IMR-90 (cell line): Measurements from ENCODE around the gene KRT37. TPM values are rescaled to one million over a fixed set of nuclear protein-coding genes. Genes with fewer than 3 reads are reported as not detected.
A peak's percentile ranks its signal among the peaks of the same experiment; 100 is the strongest.

Source experiments
- ATAC-seq: fragments of 200-7000 bp; cut with Tn5 transposase; 2 replicates; pipeline ENCODE4 v1.9.1; 2020; ENCODE audit warnings: low read depth, mild to moderate bottlenecking, moderate library complexity
- BruUV-seq: library from RNA; stranded (reverse); fragments of 400-500 nt; replicated peaks from 2 replicates; lab custom pipeline; 2021; lab: Mats Ljungman, UMichigan
- CTCF ChIA-PET: fragments of 300-600 bp; formaldehyde crosslinking; extraction: SDS; loops from one replicate; lab custom pipeline; 2021; ENCODE audit warnings: antibody characterized with exemption; lab: Yijun Ruan, JAX
- POLR2A ChIA-PET: fragments of 300-600 bp; sonication (Branson Sonifier 250); formaldehyde crosslinking; loops from one replicate; lab custom pipeline; 2022; ENCODE audit warnings: antibody characterized with exemption; ENCODE audit not compliant: unreplicated experiment; lab: Charles Lee
- DNase-seq: peaks from one replicate; pipeline ENCODE4 v3.0.0; 2013
- H2AFZ ChIP-seq: replicated peaks from 2 replicates; pipeline ENCODE3; 2013; ENCODE audit warnings: low read length, mild to moderate bottlenecking; ENCODE audit not compliant: poor library complexity
- H2AK5ac ChIP-seq: 2 replicates; pipeline ENCODE4 v1.6.1; 2013; ENCODE audit warnings: low read depth, low read length, inconsistent platforms
- H2AK9ac ChIP-seq: replicated peaks from 2 replicates; pipeline ENCODE3; 2013; ENCODE audit warnings: mild to moderate bottlenecking, low read depth, low read length, moderate library complexity; ENCODE audit not compliant: poor library complexity
- H2BK120ac ChIP-seq: 2 replicates; pipeline ENCODE4 v1.6.1; 2013; ENCODE audit warnings: low read depth, low read length, inconsistent platforms
- H2BK15ac ChIP-seq: 3 replicates; pipeline ENCODE4 v1.6.1; 2013; ENCODE audit warnings: low read depth, low read length, inconsistent platforms
- H2BK20ac ChIP-seq: 2 replicates; pipeline ENCODE4 v1.6.1; 2013; ENCODE audit warnings: low read depth, mild to moderate bottlenecking, inconsistent platforms, low read length, moderate library complexity
- H2BK5ac ChIP-seq: 2 replicates; pipeline ENCODE4 v1.6.1; 2013; ENCODE audit warnings: mild to moderate bottlenecking, low read depth, low read length, inconsistent platforms; ENCODE audit not compliant: poor library complexity, severe bottlenecking
- H3K14ac ChIP-seq: replicated peaks from 2 replicates; pipeline ENCODE4 v1.6.1; 2013; ENCODE audit warnings: low read depth, low read length, inconsistent platforms
- H3K18ac ChIP-seq: 2 replicates; pipeline ENCODE4 v1.6.1; 2013; ENCODE audit warnings: low read depth, low read length, control low read depth
- H3K23ac ChIP-seq: 2 replicates; pipeline ENCODE4 v1.6.1; 2013; ENCODE audit warnings: low read depth, low read length, inconsistent platforms
- H3K27ac ChIP-seq: 2 replicates; pipeline ENCODE4 v1.5.1; 2013; ENCODE audit warnings: mild to moderate bottlenecking, control low read depth, low read length; ENCODE audit not compliant: insufficient read depth
- H3K27me3 ChIP-seq: 2 replicates; pipeline ENCODE4 v1.6.1; 2013; ENCODE audit warnings: low read length; ENCODE audit not compliant: control insufficient read depth, insufficient read depth
- H3K36me3 ChIP-seq: 2 replicates; pipeline ENCODE4 v1.6.1; 2013; ENCODE audit warnings: low read length, mixed read lengths; ENCODE audit not compliant: control insufficient read depth, insufficient read depth
- H3K4ac ChIP-seq: 2 replicates; pipeline ENCODE4 v1.6.1; 2013; ENCODE audit warnings: low read depth, low read length, inconsistent platforms
- H3K4me1 ChIP-seq: 2 replicates; pipeline ENCODE4 v1.6.1; 2013; ENCODE audit warnings: low read length, mixed read lengths; ENCODE audit not compliant: control insufficient read depth, insufficient read depth
- H3K4me2 ChIP-seq: 2 replicates; pipeline ENCODE4 v1.6.1; 2013; ENCODE audit warnings: low read depth, mild to moderate bottlenecking, control low read depth, low read length, moderate library complexity
- H3K4me3 ChIP-seq: 2 replicates; pipeline ENCODE4 v1.5.1; 2013; ENCODE audit warnings: low read depth, mild to moderate bottlenecking, control low read depth, low read length, moderate library complexity; ENCODE audit not compliant: insufficient read depth
- H3K56ac ChIP-seq: 2 replicates; pipeline ENCODE4 v1.6.1; 2013; ENCODE audit warnings: low read length, inconsistent platforms; ENCODE audit not compliant: insufficient read depth; ENCODE audit errors: extremely low read depth
- H3K79me1 ChIP-seq, 2 experiments: 2 replicates each; pipeline ENCODE4 v1.6.1; 2013; ENCODE audit warnings: low read length in 2 of 2, inconsistent platforms in 1 of 2, low read depth in 1 of 2
- H3K9ac ChIP-seq: 2 replicates; pipeline ENCODE4 v1.6.1; 2013; ENCODE audit warnings: low read depth, low read length, control low read depth
- H3K9me1 ChIP-seq: 2 replicates; pipeline ENCODE4 v1.6.1; 2013; ENCODE audit warnings: low read length, inconsistent platforms; ENCODE audit not compliant: insufficient read depth
- H3K9me3 ChIP-seq: 2 replicates; pipeline ENCODE4 v1.6.1; 2013; ENCODE audit warnings: low read length; ENCODE audit not compliant: control insufficient read depth, insufficient read depth
- H4K20me1 ChIP-seq: 2 replicates; pipeline ENCODE4 v1.6.1; 2013; ENCODE audit warnings: low read length, inconsistent platforms; ENCODE audit not compliant: insufficient read depth
- H4K5ac ChIP-seq: 2 replicates; pipeline ENCODE4 v1.6.1; 2013; ENCODE audit warnings: mild to moderate bottlenecking, low read depth, low read length, control low read depth
- H4K8ac ChIP-seq, 2 experiments: 2 replicates each; pipeline ENCODE4 v1.6.1; 2013; ENCODE audit warnings: low read depth in 2 of 2, low read length in 2 of 2, control low read depth in 1 of 2, inconsistent platforms in 1 of 2
- H4K91ac ChIP-seq: 2 replicates; pipeline ENCODE4 v1.6.1; 2013; ENCODE audit warnings: low read depth, low read length, inconsistent platforms; ENCODE audit not compliant: insufficient read depth
- BHLHE40 ChIP-seq: fragments of 150-350 bp; IDR thresholded peaks from 2 replicates; pipeline ENCODE4 v1.6.1; 2016; ENCODE audit warnings: mild to moderate bottlenecking, low read depth, low read length
- CEBPB ChIP-seq: IDR thresholded peaks from 2 replicates; pipeline ENCODE4 v1.6.1; 2012; ENCODE audit warnings: low read depth, low read length, improper control_type of control experiment
- FOS ChIP-seq: fragments of 150-350 bp; IDR thresholded peaks from 2 replicates; pipeline ENCODE4 v1.6.1; 2016; ENCODE audit warnings: low read depth, low read length
- SMC3 ChIP-seq: fragments of 150-350 bp; IDR thresholded peaks from 2 replicates; pipeline ENCODE4 v1.6.1; 2016; ENCODE audit warnings: low read depth, mild to moderate bottlenecking, antibody characterized with exemption, low read length, moderate library complexity
- WGBS, 2 experiments: methylation state at CpG; one replicate each; pipeline versions ENCODE4 v1.1.5 to v1.1.7; 2013; ENCODE audit warnings: missing lambda C conversion rate in 2 of 2; ENCODE audit not compliant: insufficient read length in 1 of 2; ENCODE audit errors: extremely low coverage in 2 of 2; 5-methylcytosine and 5-hydroxymethylcytosine counted together
- dilution Hi-C: fragments of 300-500 bp; cut with HindIII; formaldehyde crosslinking; loops from one replicate; pipeline ENCODE4 v1.14.3; 2018; ENCODE audit warnings: low sequenced_read_pairs; ENCODE audit not compliant: unreplicated experiment
- in situ Hi-C: fragments of 300-500 bp; cut with MboI; formaldehyde crosslinking; loops from 3 replicates; pipeline ENCODE4 v1.14.3; 2019; ENCODE audit warnings: low sequenced_read_pairs, inconsistent platforms, mixed read lengths
- intact Hi-C: fragments of 100-400 bp; cut with micrococcal nuclease; formaldehyde crosslinking; loops from 2 replicates; pipeline ENCODE4 v1.10.0; 2022
- polyA plus RNA-seq, 3 experiments: library from polyadenylated mRNA; depleted of rRNA; stranded (reverse); fragments of >200 nt; gene quantifications; 2 replicates each; pipeline ENCODE4 v1.2.3, GENCODE V29; 2012; ENCODE audit warnings: low replicate concordance in 1 of 3
- total RNA-seq: library from RNA; depleted of rRNA; stranded (reverse); fragments of >200 nt; gene quantifications from 2 replicates; pipeline ENCODE4 v1.2.3, GENCODE V29; 2012
- TF ChIP-seq, protein P1 (sequence below): fragments of 150-350 bp; IDR thresholded peaks from 2 replicates; pipeline ENCODE4 v1.6.1; 2016; ENCODE audit warnings: low read depth, mild to moderate bottlenecking, low read length, moderate library complexity, borderline replicate concordance

KRT37 gene
- total and polyA plus RNA-seq, 2 of the 4 experiments (the other 2 are of a cell fraction) = not detected

DNA sequence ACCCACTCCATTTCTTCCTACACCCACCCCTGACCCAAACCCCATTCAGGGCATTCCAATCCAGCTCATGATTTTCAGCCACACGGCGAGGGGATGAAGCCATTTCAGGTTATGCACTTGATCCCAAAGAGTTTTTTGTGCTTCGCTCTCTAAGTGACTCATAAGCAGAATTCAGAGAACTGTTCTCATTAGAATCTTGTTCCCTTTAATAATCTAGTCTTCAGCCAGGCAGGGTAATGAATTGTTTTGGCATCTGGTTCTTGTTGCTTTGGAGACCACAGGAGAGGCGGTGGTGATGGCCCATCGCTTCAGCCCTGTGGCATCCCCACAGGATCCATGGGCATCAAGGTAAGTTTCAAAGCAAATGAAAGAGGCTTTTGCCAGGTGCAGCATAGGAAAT, 22.2 kb downstream of the KRT37 start:
- H3K18ac ChIP-seq = no peak overlapping the region
- H3K9me3 ChIP-seq = no peaks in the 10 kb centered on the region
- peak overlapping the region; percentile 35 for H2BK15ac ChIP-seq
- no peak overlapping the region for H3K27ac ChIP-seq
- H3K4me3 ChIP-seq = no peak overlapping the region
- DNase-seq (peak; percentile 20), ATAC-seq (no peak)
- dilution Hi-C loops (no loop called here), in situ Hi-C loops (no loop called here), intact Hi-C loops (no loop called here)
- H3K9ac ChIP-seq = no peak overlapping the region
- no peak overlapping the region for H3K23ac ChIP-seq
- peak overlapping the region; percentile 93 for H3K4ac ChIP-seq
- H3K4me1 ChIP-seq = peaks cover 24% of the 10 kb centered on the region
- no peaks in the 10 kb centered on the region for H3K27me3 ChIP-seq
- H3K36me3 ChIP-seq = no peaks in the 10 kb centered on the region
- H2BK20ac ChIP-seq = peak overlapping the region; percentile 94
- H3K9me1 ChIP-seq = peaks cover 26% of the 10 kb centered on the region
- no peak overlapping the region for H2AK9ac ChIP-seq
- ChIA-PET POLR2A (no interaction called here), CTCF (no interaction called here)
- H2BK120ac ChIP-seq = peak overlapping the region; percentile 90
- H4K20me1 ChIP-seq = no peaks in the 10 kb centered on the region
- WGBS, 2 experiments = 77% methylated on average over 3 of the region's 5 CpGs; no CpG with 5 or more reads in 1 of the 2 experiments
- H3K79me1 ChIP-seq = no peaks in the 10 kb centered on the region; a peak in 1 of 4 replicates
- H3K56ac ChIP-seq = no peak overlapping the region
- peak overlapping the region; percentile 80; the same call in 1 of the 2 replicates for H4K5ac ChIP-seq
- H3K4me2 ChIP-seq = no peak overlapping the region
- H4K91ac ChIP-seq = peak overlapping the region; percentile 88; the same call in 1 of the 2 replicates
- H2AK5ac ChIP-seq = peak overlapping the region; percentile 90
- peak overlapping the region; percentile 93 for H2BK5ac ChIP-seq
- H4K8ac ChIP-seq = peak overlapping the region; percentile 22 to 84; a peak in 3 of 4 replicates
- TF ChIP-seq, protein P1, sequence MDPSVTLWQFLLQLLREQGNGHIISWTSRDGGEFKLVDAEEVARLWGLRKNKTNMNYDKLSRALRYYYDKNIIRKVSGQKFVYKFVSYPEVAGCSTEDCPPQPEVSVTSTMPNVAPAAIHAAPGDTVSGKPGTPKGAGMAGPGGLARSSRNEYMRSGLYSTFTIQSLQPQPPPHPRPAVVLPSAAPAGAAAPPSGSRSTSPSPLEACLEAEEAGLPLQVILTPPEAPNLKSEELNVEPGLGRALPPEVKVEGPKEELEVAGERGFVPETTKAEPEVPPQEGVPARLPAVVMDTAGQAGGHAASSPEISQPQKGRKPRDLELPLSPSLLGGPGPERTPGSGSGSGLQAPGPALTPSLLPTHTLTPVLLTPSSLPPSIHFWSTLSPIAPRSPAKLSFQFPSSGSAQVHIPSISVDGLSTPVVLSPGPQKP = no peak
- TF ChIP-seq FOS (no peak), CEBPB (no peak), SMC3 (no peak), BHLHE40 (no peak)
- no TSS peak for BruUV-seq
- peak overlapping the region; percentile 40 for H2AFZ ChIP-seq
- H3K14ac ChIP-seq = peak overlapping the region; percentile 74
